T follicular helper cell (primary cell): Measurements from ENCODE around the gene MTA3.
"Not testable (repeated sequence)": the region's sequence is repeated elsewhere in the genome, so short reads cannot be mapped to it uniquely, and the experiment has no call there.

ENCODE experiments used
- DNase-seq: peaks from one replicate; pipeline ENCODE4 v3.0.0-alpha.2; 2020; ENCODE audit warnings: low read depth

MTA3 gene

GRCh38 chr2:42663106-42663780 is 94.8 kb downstream of the MTA3 start:
- peak; percentile 34 for DNase-seq

- DNase-seq, result no peak
Measured at GRCh38 chr2:42663828-42664227, 95.4 kb downstream of the MTA3 start.

GRCh38 chr2:42673989-42674579 is 105.7 kb downstream of the MTA3 start:
- no peak for DNase-seq

- DNase-seq, result no peak
Measured at GRCh38 chr2:42675815-42676214, 107.4 kb downstream of the MTA3 start.

- no peak for DNase-seq
Measured at GRCh38 chr2:42685303-42685702, 116.9 kb downstream of the MTA3 start.

- no peak for DNase-seq
Measured at GRCh38 chr2:42693013-42693615, 124.7 kb downstream of the MTA3 start.

- no peak for DNase-seq
Measured at GRCh38 chr2:42693688-42694479, 125.5 kb downstream of the MTA3 start.

GRCh38 chr2:42696987-42697386 is 128.6 kb downstream of the MTA3 start:
- no peak for DNase-seq

GRCh38 chr2:42698940-42699339 is 130.5 kb downstream of the MTA3 start:
- no peak for DNase-seq

- DNase-seq, result no peak
Measured at GRCh38 chr2:42706836-42707235, 138.4 kb downstream of the MTA3 start.

GRCh38 chr2:42708179-42708578 is 139.7 kb downstream of the MTA3 start:
- DNase-seq, result no peak

- DNase-seq, result no peak
Measured at GRCh38 chr2:42711896-42712295, 143.5 kb downstream of the MTA3 start.

- no peak for DNase-seq
Measured at GRCh38 chr2:42712934-42713333, 144.5 kb downstream of the MTA3 start.

- no peak for DNase-seq
Measured at GRCh38 chr2:42713920-42714319, 145.5 kb downstream of the MTA3 start.

GRCh38 chr2:42714686-42715085 is 146.3 kb downstream of the MTA3 start:
- no peak for DNase-seq

GRCh38 chr2:42721898-42722297 is 153.5 kb downstream of the MTA3 start:
- DNase-seq, result no peak

GRCh38 chr2:42722320-42723190 is 154.1 kb downstream of the MTA3 start:
- DNase-seq, result no peak

GRCh38 chr2:42723465-42723864 is 155.0 kb downstream of the MTA3 start:
- DNase-seq, result no peak

- no peak for DNase-seq
Measured at GRCh38 chr2:42724886-42725285, 156.5 kb downstream of the MTA3 start.

GRCh38 chr2:42725657-42726056 is 157.2 kb downstream of the MTA3 start:
- DNase-seq, result no peak

- DNase-seq, result no peak
Measured at GRCh38 chr2:42726680-42727079, 158.2 kb downstream of the MTA3 start.

- not testable (repeated sequence) for DNase-seq
Measured at GRCh38 chr2:42731316-42731715, 162.9 kb downstream of the MTA3 start.
